Measurements from ENCODE around the gene FXYD5.

DNA sequence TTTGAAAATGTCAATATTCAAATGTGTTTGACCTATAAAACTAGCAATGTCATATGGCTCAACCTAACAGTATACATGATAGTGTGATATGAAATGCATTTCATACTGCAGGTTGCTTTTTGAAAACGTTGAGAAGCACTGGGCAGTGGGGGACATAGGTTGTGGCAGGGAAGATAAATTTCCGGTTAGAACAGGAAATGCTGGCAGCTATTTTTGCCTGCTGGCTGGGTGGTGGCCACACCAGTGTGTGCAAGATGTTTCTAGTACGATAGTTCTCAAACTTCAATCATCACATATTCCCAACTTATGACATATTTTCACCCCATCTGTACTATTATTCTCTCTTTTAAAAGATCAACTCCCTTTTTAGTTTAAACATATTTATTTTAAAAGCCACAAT, 17.2 kb downstream of the FXYD5 start:
- TF ChIP-seq, protein P1, sequence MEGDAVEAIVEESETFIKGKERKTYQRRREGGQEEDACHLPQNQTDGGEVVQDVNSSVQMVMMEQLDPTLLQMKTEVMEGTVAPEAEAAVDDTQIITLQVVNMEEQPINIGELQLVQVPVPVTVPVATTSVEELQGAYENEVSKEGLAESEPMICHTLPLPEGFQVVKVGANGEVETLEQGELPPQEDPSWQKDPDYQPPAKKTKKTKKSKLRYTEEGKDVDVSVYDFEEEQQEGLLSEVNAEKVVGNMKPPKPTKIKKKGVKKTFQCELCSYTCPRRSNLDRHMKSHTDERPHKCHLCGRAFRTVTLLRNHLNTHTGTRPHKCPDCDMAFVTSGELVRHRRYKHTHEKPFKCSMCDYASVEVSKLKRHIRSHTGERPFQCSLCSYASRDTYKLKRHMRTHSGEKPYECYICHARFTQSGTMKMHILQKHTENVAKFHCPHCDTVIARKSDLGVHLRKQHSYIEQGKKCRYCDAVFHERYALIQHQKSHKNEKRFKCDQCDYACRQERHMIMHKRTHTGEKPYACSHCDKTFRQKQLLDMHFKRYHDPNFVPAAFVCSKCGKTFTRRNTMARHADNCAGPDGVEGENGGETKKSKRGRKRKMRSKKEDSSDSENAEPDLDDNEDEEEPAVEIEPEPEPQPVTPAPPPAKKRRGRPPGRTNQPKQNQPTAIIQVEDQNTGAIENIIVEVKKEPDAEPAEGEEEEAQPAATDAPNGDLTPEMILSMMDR (IDR thresholded peaks at IDR 0.05), result no peak
- TF ChIP-seq POLR2A (IDR thresholded peaks at IDR 0.05), result no peak

Data from Peyer's patch (tissue), 4 donors.